ENCODE data around the gene SULT1B1.

SULT1B1 gene

GRCh38 chr4:69684804-69685203 lies 75.6 kb downstream of the SULT1B1 start:
- DNase-seq = no peak

Data from stimulated activated CD4-positive, alpha-beta T cell treated with anti-CD3 and anti-CD28 coated beads, Interleukin-12 subunit alpha, Interleukin-12 subunit beta, amount 100 ng/mL, for 4 hours (primary cell).